H1 (cell line): ENCODE data around the gene CHDH. TPM values are rescaled to one million over a fixed set of nuclear protein-coding genes. Genes with fewer than 3 reads are reported as not detected.

Source experiments
- CTCF ChIA-PET: fragments of 300-600 bp; sonication (Branson Sonifier 250); formaldehyde crosslinking; loops from one replicate; lab custom pipeline; 2021; ENCODE audit not compliant: partially characterized antibody; lab: Charles Lee
- POLR2A ChIA-PET: fragments of 300-600 bp; sonication (Branson Sonifier 250); formaldehyde crosslinking; loops from one replicate; lab custom pipeline; 2021; ENCODE audit warnings: inconsistent platforms; ENCODE audit not compliant: partially characterized antibody; lab: Charles Lee
- DNase-seq, 2 experiments: peaks; one replicate each; pipeline versions ENCODE4 v3.0.0 to v3.0.0-alpha.2; 2010 to 2022; ENCODE audit warnings: low spot score in 2 of 2, low read depth in 1 of 2, mixed read lengths in 1 of 2
- FAIRE-seq: peaks from 2 replicates; lab custom pipeline; 2011; peaks lifted over from hg19 to GRCh38; lab: Jason Lieb, UNC
- H2AFZ ChIP-seq: 2 replicates; pipeline ENCODE4 v1.8.1; 2012; ENCODE audit warnings: low read length, inconsistent platforms
- H2AK5ac ChIP-seq: 2 replicates; pipeline ENCODE4 v1.6.1; 2013; ENCODE audit warnings: low read depth, low read length
- H2BK120ac ChIP-seq: replicated peaks from 2 replicates; pipeline ENCODE3; 2013; ENCODE audit warnings: low read depth, low read length, inconsistent platforms
- H2BK12ac ChIP-seq: 2 replicates; pipeline ENCODE4 v1.6.1; 2013; ENCODE audit warnings: low read depth, low read length
- H2BK15ac ChIP-seq: 2 replicates; pipeline ENCODE4 v1.6.1; 2013; ENCODE audit warnings: low read length
- H2BK20ac ChIP-seq: 2 replicates; pipeline ENCODE4 v1.6.1; 2013; ENCODE audit warnings: low read length
- H2BK5ac ChIP-seq: 2 replicates; pipeline ENCODE4 v1.6.1; 2013; ENCODE audit warnings: low read depth, low read length
- H3K14ac ChIP-seq: 2 replicates; pipeline ENCODE4 v1.6.1; 2013; ENCODE audit warnings: inconsistent platforms; ENCODE audit not compliant: insufficient read length
- H3K18ac ChIP-seq: 2 replicates; pipeline ENCODE4 v1.6.1; 2013; ENCODE audit warnings: low read length; ENCODE audit errors: extremely low read depth
- H3K23ac ChIP-seq: 2 replicates; pipeline ENCODE4 v1.6.1; 2013; ENCODE audit warnings: inconsistent platforms; ENCODE audit not compliant: insufficient read length
- H3K23me2 ChIP-seq: 2 replicates; pipeline ENCODE4 v1.6.1; 2013; ENCODE audit warnings: low read depth, low read length
- H3K27ac ChIP-seq: 2 replicates; pipeline ENCODE4 v1.6.1; 2011; ENCODE audit warnings: low read depth, low read length, inconsistent platforms
- H3K27me3 ChIP-seq, 4 experiments: replicated peaks in 1 of 4; 1 replicate in 1 of 4; 2 replicates in 3 of 4; pipeline versions ENCODE4 v1.6.1 to v1.8.1; 2011 to 2013; ENCODE audit warnings: low read length in 3 of 4, mild to moderate bottlenecking in 3 of 4, inconsistent platforms in 2 of 4, mixed read lengths in 2 of 4, moderate library complexity in 1 of 4; ENCODE audit not compliant: control insufficient read depth in 3 of 4, insufficient read depth in 3 of 4; ENCODE audit errors: extremely low read depth in 1 of 4
- H3K36me3 ChIP-seq, 4 experiments: 2 replicates each; pipeline versions ENCODE4 v1.6.1 to v1.8.1; 2011 to 2013; ENCODE audit warnings: mild to moderate bottlenecking in 4 of 4, low read length in 3 of 4, moderate library complexity in 2 of 4, control low read depth in 1 of 4, inconsistent platforms in 1 of 4; ENCODE audit not compliant: insufficient read depth in 4 of 4, control insufficient read depth in 2 of 4
- H3K4ac ChIP-seq: replicated peaks from 2 replicates; pipeline ENCODE3; 2013; ENCODE audit warnings: low read length, low read depth, mixed read lengths, inconsistent platforms; ENCODE audit not compliant: insufficient read length
- H3K4me1 ChIP-seq, 4 experiments: replicated peaks in 1 of 4; 1 replicate in 1 of 4; 2 replicates in 3 of 4; pipeline versions ENCODE4 v1.6.1 to v1.8.1; 2011 to 2013; ENCODE audit warnings: low read length in 3 of 4, inconsistent platforms in 2 of 4, mixed read lengths in 1 of 4; ENCODE audit not compliant: insufficient read depth in 4 of 4, control insufficient read depth in 3 of 4
- H3K4me2 ChIP-seq, 2 experiments: 2 replicates each; pipeline versions ENCODE4 v1.6.1 to v1.8.1; 2011 to 2013; ENCODE audit warnings: low read depth in 2 of 2, low read length in 2 of 2, control low read depth in 1 of 2, inconsistent platforms in 1 of 2, mild to moderate bottlenecking in 1 of 2; ENCODE audit not compliant: insufficient read depth in 1 of 2
- H3K4me3 ChIP-seq, 4 experiments: fragments of 200-600, 300-600 bp in 1 of 4; sonication (generic), shearing (Covaris generic), sonication (Bioruptor Twin) in 1 of 4; 2 replicates each; pipeline versions ENCODE4 v1.5.1 to v1.8.1; 2011 to 2016; ENCODE audit warnings: low read length in 4 of 4, low read depth in 3 of 4, control low read depth in 2 of 4, inconsistent platforms in 2 of 4, mild to moderate bottlenecking in 2 of 4, mixed read lengths in 1 of 4, moderate library complexity in 1 of 4; ENCODE audit not compliant: insufficient read depth in 2 of 4; ENCODE audit errors: extremely low read depth in 1 of 4
- H3K56ac ChIP-seq: replicated peaks from 2 replicates; pipeline ENCODE3; 2013; ENCODE audit warnings: low read depth, mild to moderate bottlenecking, mixed read lengths, low read length, inconsistent platforms; ENCODE audit not compliant: insufficient read length
- H3K79me1 ChIP-seq: 2 replicates; pipeline ENCODE4 v1.6.1; 2013; ENCODE audit warnings: low read depth, low read length, control low read depth
- H3K79me2 ChIP-seq, 2 experiments: 2 replicates each; pipeline versions ENCODE4 v1.6.1 to v1.8.1; 2012 to 2013; ENCODE audit warnings: low read length in 2 of 2, mild to moderate bottlenecking in 2 of 2, inconsistent platforms in 1 of 2; ENCODE audit not compliant: insufficient read depth in 2 of 2, control insufficient read depth in 1 of 2
- H3K9ac ChIP-seq, 4 experiments: replicated peaks in 1 of 4; 1 replicate in 1 of 4; 2 replicates in 3 of 4; pipeline versions ENCODE4 v1.6.1 to v1.8.1; 2011 to 2013; ENCODE audit warnings: low read depth in 3 of 4, low read length in 3 of 4, control low read depth in 2 of 4, mild to moderate bottlenecking in 2 of 4, moderate library complexity in 2 of 4, inconsistent platforms in 1 of 4; ENCODE audit errors: extremely low read depth in 1 of 4
- H3K9me3 ChIP-seq, 2 experiments: 2 replicates each; pipeline versions ENCODE4 v1.6.1 to v1.8.1; 2012 to 2013; ENCODE audit warnings: mild to moderate bottlenecking in 2 of 2, moderate library complexity in 2 of 2, control low read depth in 1 of 2, inconsistent platforms in 1 of 2, low read depth in 1 of 2, low read length in 1 of 2, mixed read lengths in 1 of 2; ENCODE audit not compliant: insufficient read depth in 2 of 2
- H4K20me1 ChIP-seq, 2 experiments: replicated peaks in 1 of 2; 2 replicates each; pipeline versions ENCODE3 to v1.8.1; 2011 to 2013; ENCODE audit warnings: inconsistent platforms in 2 of 2, low read length in 2 of 2, mild to moderate bottlenecking in 1 of 2; ENCODE audit not compliant: insufficient read depth in 2 of 2, control insufficient read depth in 1 of 2
- H4K5ac ChIP-seq: 2 replicates; pipeline ENCODE4 v1.6.1; 2013; ENCODE audit warnings: low read length, low read depth, mixed read lengths, inconsistent platforms; ENCODE audit not compliant: insufficient read length
- H4K8ac ChIP-seq: 2 replicates; pipeline ENCODE4 v1.8.0; 2013; ENCODE audit warnings: mild to moderate bottlenecking, moderate library complexity, low read length, inconsistent platforms; ENCODE audit not compliant: insufficient read depth; ENCODE audit errors: extremely low read depth
- H4K91ac ChIP-seq: replicated peaks from 2 replicates; pipeline ENCODE3; 2013; ENCODE audit warnings: low read length, mixed read lengths, inconsistent platforms; ENCODE audit not compliant: insufficient read length
- CHD1 ChIP-seq: IDR thresholded peaks from 2 replicates; pipeline ENCODE4 v1.6.1; 2012; ENCODE audit warnings: low read depth, low read length, improper control_type of control experiment
- CHD2 ChIP-seq: IDR thresholded peaks from 2 replicates; pipeline ENCODE4 v1.6.1; 2012; ENCODE audit warnings: low read length, improper control_type of control experiment
- KDM4A ChIP-seq: IDR thresholded peaks from one replicate; pipeline ENCODE4 v1.7.1; 2012; ENCODE audit warnings: low read depth, mild to moderate bottlenecking, moderate library complexity, low read length, inconsistent platforms; ENCODE audit not compliant: severe bottlenecking
- RBBP5 ChIP-seq: IDR thresholded peaks from 2 replicates; pipeline ENCODE4 v1.7.1; 2012; ENCODE audit warnings: low read depth, mild to moderate bottlenecking, inconsistent platforms, low read length, moderate library complexity, borderline replicate concordance
- SP2 ChIP-seq: IDR thresholded peaks from 2 replicates; pipeline ENCODE4 v1.6.1; 2012; ENCODE audit warnings: mild to moderate bottlenecking, low read length, inconsistent platforms
- WGBS, 2 experiments: shearing (Covaris generic) in 1 of 2; methylation state at CpG; one replicate each; pipeline versions ENCODE4 v1.1.6 to v1.1.7; 2013 to 2015; ENCODE audit warnings: low lambda C conversion rate in 2 of 2, mixed read lengths in 2 of 2, inconsistent platforms in 1 of 2, low coverage in 1 of 2, missing lambda C conversion rate in 1 of 2; ENCODE audit not compliant: insufficient replicate concordance in 2 of 2, insufficient coverage in 1 of 2, insufficient read length in 1 of 2; ENCODE audit errors: extremely low coverage in 1 of 2, missing lambda C conversion rate in 1 of 2; 5-methylcytosine and 5-hydroxymethylcytosine counted together
- polyA plus RNA-seq, 7 experiments: library from polyadenylated mRNA; depleted of rRNA in 3 of 7; stranded (reverse) in 5 of 7; unstranded in 2 of 7; fragments of >200 nt in 5 of 7; fragments of 200-250 nt in 2 of 7; gene quantifications; 1 replicate in 5 of 7; 2 replicates in 1 of 7; 4 replicates in 1 of 7; pipeline versions ENCODE4 v1.2.1 to v1.2.3, GENCODE V29; 2011 to 2013; ENCODE audit warnings: missing spikeins in 2 of 7, mixed read lengths in 2 of 7
- total RNA-seq: library from RNA; stranded (reverse); fragmentation: NEBNext Ultra II Directional; extraction: Animal tissue kit (Norgen Biotek cat#: 25700); gene quantifications from 2 replicates; pipeline ENCODE4 v1.2.1, GENCODE V29; 2021

Gene CHDH
- total and polyA plus RNA-seq, 2 of the 8 experiments (the other 6 are each of a cell fraction or from before 2014, with no cell fraction given), result 4.9 to 10.3 TPM

GRCh38 chr3:53850895-53851294 lies 4.7 kb upstream of the CHDH start:
- 94% methylated on average over 5 of the region's 5 CpGs; no CpG with 5 or more reads in 1 of the 2 experiments for WGBS, 2 experiments

More at GRCh38 chr3:53850895-53851294, 4.7 kb upstream of the CHDH start:
- no peaks in the 10 kb centered on the region for H3K9me3 ChIP-seq
- H2BK15ac ChIP-seq, result no peak overlapping the region
- peaks cover 2 to 3% of the 10 kb centered on the region in 2 experiments for H4K20me1 ChIP-seq
- DNase-seq (no peak), FAIRE-seq (no peak)
- no peak for TF ChIP-seq SP2
- no peak for TF ChIP-seq KDM4A
- no peak for TF ChIP-seq CHD2
- no peak for TF ChIP-seq CHD1
- TF ChIP-seq RBBP5, result no peak
- H2BK5ac ChIP-seq, result no peak overlapping the region
- CTCF ChIA-PET, result interaction anchor here (0.5 to 1.1 kb wide), 3 partner anchors 13 to 18 kb away, joined by 3 read pairs; no protein-coding TSS in a partner anchor
- no peak overlapping the region for H3K27ac ChIP-seq
- no peak overlapping the region for H4K5ac ChIP-seq
- H3K23ac ChIP-seq, result no peak overlapping the region
- H3K4ac ChIP-seq, result no peak overlapping the region
- H2AK5ac ChIP-seq, result no peak overlapping the region
- no peaks in the 10 kb centered on the region; a peak in 1 of 4 replicates for H3K79me2 ChIP-seq
- peaks cover 3 to 16% (median 9%) of the 10 kb centered on the region in 4 experiments for H3K27me3 ChIP-seq
- no peak overlapping the region for H3K18ac ChIP-seq
- H3K36me3 ChIP-seq, result peaks cover 0 to 7% (median 3%) of the 10 kb centered on the region in 4 experiments; a peak in 5 of 8 replicates
- no peak overlapping the region for H3K9ac ChIP-seq
- no peak overlapping the region for H2BK20ac ChIP-seq
- no peak overlapping the region for H2BK12ac ChIP-seq
- H3K4me3 ChIP-seq, result no peak overlapping the region
- no peak overlapping the region for H2AFZ ChIP-seq
- H3K23me2 ChIP-seq, result peaks cover 8% of the 10 kb centered on the region
- POLR2A ChIA-PET, result interaction anchor here (0.6 kb wide), 1 partner anchor 373 kb away, joined by 4 read pairs; no protein-coding TSS in a partner anchor
- no peak overlapping the region for H4K91ac ChIP-seq
- H3K4me2 ChIP-seq, result no peak overlapping the region
- peaks cover 0 to 5% (median under 1%) of the 10 kb centered on the region in 4 experiments; a peak in 3 of 7 replicates for H3K4me1 ChIP-seq
- no peak overlapping the region for H4K8ac ChIP-seq
- peaks cover 5% of the 10 kb centered on the region; the same call in 1 of the 2 replicates for H3K79me1 ChIP-seq
- no peak overlapping the region for H2BK120ac ChIP-seq
- H3K14ac ChIP-seq, result no peak overlapping the region
- H3K56ac ChIP-seq, result no peak overlapping the region
